COLO829 (cell line): ENCODE data around the gene CPLANE2.
"Not testable (repeated sequence)": the region's sequence is repeated elsewhere in the genome, so short reads cannot be mapped to it uniquely, and the experiment has no call there.

ENCODE experiments used
- DNase-seq: peaks from one replicate; pipeline ENCODE4 v3.0.0; 2012; ENCODE audit warnings: low spot score

Gene CPLANE2

DNA sequence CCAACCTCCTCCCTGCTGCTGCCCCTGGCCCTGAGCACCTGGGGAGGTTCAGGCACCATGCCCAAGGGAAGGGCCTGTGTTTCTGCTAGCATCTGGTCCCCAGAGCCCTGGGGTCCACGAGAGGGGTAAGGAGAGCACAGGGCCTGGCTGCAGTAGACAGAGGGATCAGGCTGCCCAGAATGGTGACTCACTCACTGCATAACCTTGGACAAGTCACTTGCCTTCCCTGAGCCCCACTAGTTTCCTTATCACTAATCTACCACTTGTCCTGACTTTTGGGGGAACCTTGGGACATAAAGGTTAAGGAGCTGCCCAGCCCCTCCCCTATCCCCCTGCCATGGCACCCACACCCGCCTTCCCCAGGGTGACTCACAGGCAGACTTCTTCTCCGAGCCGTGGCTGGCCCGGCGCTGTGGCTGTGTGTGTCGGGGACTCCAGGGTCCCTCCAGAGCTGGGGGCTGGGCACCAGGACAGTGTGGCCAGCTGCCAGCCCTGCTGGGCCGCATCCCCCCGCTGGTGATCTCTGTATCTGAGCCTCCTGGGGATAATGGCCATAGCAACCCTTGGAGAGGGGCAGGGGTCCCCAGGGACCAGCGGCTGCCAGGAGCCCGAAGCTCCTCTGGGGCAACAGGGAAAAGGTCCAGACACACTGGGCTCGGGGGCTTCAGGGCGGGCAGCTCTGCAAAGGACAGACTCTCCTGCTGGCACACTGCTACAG, 28.6 kb downstream of the CPLANE2 start:
- DNase-seq, result no peak

DNA sequence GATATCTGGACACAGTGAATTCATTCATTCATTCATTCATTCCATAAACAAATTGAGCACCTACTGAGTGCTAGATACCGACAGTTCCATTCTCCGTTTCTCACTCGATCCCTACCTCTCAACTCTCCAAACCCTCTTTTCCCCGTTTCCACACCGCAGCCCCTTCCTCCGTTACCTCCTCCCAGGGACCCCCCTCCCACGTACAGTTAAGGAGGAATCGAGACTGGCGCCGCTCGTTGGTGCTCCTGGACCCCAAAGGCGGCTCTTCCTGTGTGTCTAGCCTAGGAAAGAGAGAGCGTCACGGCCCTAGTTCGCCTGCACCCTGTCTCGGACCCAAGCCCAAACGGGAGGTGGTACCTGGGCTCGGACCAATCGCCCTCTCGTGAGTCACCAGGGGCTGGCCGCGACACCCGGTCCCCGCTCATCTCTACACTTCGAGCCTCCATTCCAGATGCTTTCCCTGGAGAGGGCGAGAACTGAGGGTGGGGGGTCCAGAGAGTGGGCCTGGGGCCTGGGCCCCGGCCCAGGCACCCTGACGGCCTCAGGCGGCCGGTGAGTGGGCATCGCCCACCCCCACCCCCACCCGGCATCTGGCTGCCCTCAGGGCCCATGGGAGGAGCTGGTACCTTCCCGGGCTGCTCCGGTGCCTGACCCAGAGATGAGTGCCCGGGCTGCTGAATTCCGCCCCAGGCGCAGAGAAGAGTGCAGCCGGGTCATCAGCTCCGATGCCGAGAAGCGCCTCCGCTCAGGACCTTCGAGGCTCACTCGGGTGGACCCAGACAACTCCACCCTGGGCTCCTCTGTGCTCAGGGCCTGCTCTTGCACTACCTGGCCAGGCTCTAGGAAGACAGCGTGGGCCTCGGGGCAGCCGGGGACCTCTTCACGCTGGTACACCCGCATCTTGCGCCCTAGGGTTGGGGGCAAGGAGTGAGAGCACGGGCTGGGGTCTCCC, 29.4 kb downstream of the CPLANE2 start:
- DNase-seq, result no peak

DNA sequence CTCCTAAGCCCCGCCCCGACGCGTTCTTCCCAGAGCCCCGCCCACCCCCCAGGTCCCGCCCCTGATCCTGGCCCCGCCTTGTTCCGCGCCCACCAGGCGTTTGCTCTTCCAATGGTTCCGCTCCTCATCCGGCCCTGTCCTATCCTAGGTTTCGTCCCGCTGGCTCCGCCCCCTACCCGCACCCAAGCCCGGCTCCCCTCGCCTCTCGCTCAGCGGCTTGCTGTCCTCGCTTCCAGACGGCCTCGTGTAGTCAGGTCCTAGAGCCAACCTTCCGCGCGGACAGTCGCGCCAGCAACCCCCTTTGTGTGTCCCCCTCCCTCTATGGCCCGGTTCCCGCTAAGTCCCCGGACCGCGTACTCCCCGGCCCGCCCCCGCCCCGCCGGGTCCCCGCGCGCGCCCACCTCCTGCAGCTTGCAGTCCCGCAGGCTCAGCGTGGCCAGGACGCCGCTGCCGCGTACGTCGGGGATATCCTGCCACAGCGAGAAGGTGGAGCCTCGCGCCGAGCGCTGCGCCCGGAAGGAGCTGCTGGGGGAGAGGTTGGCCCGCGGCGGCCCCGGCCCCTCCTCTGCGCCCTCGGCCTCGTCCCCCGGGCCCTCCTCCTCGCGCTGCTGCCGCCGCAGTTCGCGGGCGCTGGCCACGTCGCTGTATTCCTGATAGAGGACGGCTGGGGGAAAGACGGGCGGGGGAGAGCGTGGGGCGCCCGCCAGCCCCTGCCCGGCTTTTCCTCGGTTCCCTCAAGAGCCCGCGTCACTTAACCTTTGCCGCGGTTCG, 30.3 kb downstream of the CPLANE2 start:
- peak; percentile 91 for DNase-seq

DNA sequence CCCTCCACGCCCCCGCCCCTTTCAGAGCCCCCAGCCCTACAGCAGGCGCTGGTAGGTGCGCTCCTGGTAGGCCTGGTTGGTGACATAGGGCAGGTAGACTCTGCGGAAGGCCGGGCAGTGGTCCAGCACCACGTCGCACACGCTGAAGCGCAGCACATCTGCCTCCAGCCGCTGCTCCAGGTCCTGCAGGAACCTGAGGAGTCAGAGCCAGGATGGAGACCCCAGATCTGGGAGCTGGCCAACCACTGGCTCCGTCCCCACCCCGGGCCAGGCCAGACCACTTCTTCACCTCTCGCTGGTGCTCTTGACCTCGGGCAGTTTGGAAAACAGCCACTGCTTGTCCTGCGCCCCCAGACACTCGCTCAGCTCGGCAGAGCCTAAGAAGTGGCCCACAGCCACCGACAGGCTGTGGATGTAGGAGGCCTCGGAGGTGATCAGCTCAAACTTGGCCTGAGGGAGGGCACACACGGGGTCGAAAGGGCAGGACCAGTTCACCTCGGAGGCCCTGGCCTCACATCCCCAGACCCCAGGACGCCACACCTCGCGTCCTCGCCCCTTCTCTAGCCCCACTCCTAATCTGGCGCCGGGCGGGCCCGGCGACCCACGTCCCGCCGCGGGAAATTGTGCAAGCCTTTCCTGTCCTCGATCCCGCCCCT, 31.0 kb downstream of the CPLANE2 start:
- no peak for DNase-seq

DNA sequence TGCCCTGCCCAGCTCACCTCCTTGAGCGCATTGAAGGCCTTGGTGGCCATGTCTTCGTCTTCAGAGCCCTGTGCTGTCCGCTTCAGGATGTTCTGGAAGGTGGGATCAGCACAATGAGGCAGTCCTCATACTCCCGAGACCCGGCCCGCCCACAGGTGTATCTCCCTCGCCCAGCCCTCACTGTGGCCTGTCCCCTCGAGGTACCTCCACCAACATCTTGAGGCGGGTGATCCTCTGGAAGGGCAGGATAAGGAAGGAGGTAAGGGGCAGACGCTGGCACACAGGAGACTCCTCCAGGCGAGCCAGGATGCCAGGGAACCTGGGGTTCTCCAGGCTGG, 31.7 kb downstream of the CPLANE2 start:
- no peak for DNase-seq

DNA sequence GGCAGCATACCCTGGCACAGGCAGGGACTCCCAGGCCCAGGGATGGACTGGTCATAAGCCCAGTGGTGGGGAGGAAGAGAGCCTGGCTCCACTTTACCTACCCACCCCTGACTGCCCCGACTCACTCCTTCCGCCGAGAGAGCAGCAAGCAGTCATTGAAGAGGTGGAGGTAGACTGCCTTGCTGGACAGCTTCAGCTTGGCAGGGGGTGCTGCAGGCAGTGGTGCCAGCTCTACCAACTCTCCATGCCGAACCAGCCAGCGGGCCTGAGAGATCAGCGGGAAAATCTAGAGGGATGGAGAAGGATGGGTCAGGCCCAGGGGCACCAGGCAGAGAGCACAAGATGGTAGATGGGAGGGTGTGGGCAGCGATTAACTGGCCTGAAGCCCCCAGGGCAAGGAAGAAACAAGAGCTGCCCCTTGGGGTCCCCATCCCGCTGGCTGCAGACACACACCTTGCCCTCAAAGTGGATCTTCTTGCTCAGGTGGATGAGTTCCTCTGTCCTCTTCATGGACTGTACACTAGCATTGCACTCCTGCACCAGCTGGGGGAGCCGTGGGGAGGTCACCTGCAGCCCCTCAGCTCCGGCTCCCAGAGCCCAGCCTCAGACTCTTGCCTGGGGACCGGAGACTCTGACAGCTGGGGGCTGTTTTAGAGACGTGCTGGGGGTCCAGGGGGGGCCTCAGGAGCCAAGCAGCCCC, 32.2 kb downstream of the CPLANE2 start:
- no peak for DNase-seq

DNA sequence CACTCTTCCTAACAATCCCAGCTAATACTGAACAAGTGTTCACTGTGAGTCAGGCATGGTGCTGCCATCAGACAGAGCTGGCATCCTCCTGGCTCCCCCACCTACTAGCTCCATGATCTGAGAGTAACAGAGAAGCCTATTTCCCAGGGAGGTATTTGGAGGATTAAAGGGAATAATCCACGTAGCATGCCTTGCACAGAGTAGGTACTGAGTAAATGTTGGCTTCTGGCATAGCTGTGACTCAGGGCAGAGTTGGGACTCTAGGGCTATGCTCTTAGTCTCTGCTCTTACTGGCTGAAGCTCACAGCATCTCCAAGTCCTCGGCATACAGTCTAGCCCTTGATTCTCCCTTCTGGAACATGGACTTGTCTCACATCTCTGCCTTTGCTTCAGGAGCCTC, 32.8 kb downstream of the CPLANE2 start:
- DNase-seq, result no peak

DNA sequence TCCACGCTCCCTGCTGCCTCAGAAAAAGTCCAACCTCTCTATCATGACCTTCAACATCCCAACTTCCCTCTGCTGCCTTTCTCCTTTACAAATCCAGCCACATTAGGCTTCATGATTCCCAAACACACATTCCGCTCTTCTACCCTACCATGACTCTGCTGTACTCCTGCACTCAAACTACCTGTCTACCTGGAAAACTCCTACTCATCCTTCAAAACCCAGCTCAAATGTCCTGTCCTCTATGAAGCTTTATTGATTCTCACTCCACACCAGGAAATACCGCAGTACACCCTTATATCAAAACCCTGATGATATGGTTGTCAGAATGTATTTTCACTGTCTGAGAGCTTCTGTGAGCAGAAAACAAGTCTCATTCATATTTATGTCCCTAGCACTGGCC, 33.4 kb downstream of the CPLANE2 start:
- DNase-seq, result no peak

DNA sequence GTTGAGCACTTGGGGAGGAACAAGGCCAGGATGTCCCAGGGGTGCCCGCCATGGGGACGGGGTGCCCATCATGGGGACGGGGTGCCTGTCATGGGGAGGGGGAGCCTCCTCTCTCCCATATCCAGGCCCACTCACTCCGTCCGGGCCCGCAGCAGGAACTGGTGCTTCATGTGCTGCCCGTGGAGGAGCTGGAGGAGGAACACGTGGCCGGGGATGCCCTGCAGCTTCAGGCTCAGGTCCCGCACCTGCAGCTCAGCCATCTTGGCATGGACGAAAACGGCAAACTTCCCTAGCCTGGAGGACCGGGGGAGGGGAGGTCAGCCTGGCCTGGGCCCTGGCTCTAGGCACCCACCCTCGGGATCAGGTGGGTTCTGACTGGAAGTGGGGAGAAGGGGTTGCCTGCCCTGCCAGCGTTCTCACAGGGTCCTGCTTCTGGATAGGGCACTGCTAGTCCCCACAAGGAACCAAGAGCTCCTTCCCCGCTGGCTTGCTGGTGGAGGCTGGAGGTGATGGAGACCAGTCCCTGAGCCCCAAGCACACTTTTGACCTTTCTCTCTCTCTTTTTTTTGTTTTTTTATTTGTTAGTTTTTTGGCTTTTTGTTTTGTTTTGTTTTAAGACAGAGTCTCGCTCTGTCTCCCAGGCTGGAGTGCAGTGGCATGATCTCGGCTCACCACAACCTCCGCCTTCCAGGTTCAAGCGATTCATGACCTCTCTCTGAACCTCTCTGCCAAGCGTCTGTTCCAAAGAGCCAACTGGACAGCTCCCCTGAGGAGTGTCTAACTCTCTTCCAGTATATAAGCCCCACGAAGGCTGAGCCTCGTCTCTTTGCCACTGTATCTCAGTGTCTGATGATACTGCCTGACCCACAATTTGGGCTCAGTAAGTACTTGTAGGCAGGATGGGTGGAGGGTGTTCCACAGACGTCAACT, 34.4 kb downstream of the CPLANE2 start:
- DNase-seq, result no peak

DNA sequence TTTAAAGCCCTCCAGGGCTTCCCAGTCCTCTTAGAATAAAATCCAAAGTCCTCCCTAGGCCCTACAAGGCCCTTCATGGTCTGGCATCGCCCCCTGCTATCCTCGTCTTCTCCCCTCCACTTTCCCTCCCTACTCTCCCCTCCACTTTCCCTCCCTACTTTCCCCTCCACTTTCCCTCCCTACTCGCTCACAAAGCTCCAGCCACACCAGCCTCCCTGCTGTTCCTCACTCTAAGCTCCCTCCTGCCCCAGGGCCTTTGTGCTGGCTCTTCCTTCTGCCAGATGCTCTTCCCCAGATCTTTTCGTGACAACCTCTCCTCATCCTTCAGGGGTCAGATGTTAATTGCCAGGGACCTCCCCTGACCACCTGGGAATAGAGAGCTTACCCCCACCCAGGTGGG, 37.3 kb downstream of the CPLANE2 start:
- no peak for DNase-seq

DNA sequence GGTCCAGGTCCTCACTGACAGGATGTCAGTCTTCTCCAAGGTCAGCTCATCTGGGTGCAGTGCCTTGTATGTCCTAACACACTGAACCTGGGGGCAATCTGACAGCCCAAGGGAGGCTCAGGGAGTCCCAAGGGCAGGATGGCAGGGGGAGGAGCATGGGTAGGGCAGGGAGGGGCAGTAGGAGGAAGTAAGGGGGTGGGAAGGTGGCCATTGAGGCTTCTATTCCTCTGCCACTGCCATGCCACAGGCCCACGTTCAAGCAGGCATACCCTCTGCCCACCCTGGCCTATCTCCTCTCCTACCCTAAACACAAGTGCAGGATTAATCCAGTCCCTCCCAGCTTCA, 37.9 kb downstream of the CPLANE2 start:
- DNase-seq, result no peak

DNA sequence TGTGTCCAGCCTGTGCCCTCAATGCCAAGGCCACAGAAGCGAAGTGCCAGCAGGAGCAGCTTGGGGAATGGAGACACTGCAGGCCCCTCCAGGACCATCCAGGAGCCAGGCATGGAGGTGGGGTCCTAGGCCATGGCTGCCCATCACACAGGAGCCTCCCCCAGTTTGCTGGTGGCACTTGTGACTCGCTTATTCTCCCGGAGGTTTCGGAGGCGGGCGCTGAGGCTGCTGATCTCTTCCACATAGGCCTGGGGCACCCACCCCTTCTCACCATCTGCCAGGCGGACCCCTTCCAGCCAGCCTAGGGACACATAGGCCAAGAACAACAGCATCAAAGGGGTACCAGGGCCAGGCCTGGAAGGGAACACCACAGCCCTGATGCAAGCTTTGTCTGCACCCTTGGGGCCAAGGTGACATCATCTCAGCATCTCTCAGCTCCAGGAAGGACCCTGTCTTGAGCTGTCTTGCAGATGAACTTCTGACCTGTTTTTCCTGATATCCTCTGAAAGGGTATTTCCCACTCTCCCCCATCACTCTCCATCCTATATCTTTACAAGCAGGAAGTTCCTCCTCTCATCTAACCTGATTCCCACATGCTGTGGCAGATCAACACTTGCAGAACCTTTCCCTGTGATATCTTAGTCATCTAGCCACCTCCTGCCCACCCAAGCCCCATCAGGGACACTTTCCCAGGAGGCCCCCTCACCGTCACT, 38.4 kb downstream of the CPLANE2 start:
- no peak for DNase-seq

DNA sequence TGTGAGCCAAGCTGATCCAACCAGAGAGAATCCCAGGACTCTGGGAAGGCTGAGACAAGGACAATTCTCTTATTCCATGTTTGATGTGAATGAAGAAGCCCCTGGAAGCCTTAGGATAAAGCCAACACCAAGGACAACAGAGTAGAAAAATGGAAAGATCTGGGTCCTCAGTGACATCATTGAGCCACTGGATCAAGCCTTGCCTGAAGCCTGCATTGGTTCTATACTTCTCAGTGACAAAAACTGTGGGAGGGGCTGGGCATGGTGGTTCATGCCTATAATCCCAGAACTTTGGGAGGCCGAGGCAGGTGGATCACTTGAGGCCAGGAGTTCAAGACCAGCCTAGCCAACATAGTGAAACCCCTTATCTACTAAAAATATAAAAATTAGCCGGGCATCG, 40.1 kb downstream of the CPLANE2 start:
- no peak for DNase-seq

DNA sequence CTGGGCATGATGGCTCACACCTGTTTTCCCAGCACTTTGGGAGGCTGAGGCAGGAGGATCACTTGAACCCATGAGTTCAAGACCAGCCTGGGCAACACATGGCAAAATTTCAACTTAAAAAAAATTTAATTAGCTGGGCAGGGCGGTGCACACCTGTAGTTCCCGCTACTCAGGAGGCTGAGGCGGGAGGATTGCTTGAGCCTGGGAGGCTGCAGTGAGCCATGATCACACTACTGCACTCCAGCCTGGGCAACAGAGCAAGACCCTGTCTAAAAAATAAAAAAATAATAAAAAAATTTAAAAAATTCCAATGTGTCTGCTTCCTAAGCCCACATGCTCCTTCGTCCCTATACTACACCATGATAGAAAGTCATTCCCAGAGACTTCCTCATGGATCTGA, 40.8 kb downstream of the CPLANE2 start:
- not testable (repeated sequence) for DNase-seq

DNA sequence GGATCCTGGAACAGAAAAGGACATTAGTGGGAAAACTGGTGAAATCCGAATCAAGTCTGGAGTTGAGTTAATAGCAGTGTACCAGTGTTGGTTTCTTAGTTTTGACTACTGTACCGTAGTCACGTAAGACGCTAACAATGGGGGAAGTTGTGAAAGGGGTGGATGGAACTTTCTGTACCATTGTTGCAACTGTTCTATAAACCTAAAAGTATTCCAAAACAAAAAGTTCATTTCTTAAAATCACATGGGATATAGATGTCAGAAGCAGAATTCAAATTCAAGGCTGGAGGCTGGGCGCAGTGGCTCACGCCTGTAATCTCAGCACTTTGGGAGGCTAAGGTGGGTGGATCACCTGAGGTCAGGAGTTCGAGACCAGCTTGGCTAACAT, 41.5 kb downstream of the CPLANE2 start:
- no peak for DNase-seq

DNA sequence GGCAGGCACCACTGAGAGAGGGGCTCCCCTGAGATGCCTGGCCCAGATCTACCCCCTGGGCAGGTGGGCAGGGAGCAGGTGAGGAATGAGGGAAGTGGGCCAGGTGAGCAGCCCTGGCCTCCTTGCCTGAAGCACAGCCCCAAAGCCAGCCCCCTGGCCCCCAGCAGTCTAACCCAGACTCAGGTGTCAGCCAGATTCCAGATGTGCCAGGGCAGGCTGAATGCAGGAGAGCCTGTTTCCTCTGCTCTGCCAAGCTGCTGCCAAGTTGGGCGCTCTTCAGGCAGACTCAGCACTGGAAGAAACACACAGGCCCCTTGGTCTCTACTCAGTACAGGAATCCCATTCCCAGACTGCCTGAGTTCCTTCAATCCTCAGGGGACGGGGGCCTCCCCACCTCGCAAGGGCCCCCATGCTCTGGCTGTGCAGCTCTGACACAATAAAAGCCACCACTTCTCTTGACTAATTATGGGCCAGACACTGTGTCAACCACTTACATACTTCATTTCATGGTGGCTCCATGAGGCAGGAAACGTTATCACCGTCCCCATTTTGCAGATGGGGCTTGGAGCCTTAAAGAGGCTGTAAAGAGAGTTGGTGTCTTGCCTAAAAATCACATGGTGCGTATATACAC, 45.0 kb downstream of the CPLANE2 start:
- DNase-seq, result no peak

DNA sequence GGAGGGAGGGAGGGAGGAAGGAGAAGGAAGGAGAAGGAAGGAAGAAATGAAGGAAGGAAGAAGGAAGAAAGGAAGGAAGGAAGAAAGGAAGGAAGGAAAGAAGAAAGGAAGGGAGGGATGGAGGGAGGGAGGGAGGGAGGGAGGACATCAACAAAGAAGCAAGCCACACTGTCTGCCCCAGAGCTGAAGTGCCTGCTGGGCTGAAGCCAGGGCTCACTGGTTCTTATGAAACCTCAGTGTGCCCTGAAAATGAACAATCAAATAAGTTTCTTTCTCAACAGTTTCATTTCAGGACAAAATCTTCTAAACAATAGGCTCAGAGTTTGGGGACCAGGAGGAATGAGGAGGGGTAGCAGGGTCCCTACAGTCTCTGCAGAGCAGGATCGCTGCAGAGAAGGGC, 45.7 kb downstream of the CPLANE2 start:
- no peak for DNase-seq

DNA sequence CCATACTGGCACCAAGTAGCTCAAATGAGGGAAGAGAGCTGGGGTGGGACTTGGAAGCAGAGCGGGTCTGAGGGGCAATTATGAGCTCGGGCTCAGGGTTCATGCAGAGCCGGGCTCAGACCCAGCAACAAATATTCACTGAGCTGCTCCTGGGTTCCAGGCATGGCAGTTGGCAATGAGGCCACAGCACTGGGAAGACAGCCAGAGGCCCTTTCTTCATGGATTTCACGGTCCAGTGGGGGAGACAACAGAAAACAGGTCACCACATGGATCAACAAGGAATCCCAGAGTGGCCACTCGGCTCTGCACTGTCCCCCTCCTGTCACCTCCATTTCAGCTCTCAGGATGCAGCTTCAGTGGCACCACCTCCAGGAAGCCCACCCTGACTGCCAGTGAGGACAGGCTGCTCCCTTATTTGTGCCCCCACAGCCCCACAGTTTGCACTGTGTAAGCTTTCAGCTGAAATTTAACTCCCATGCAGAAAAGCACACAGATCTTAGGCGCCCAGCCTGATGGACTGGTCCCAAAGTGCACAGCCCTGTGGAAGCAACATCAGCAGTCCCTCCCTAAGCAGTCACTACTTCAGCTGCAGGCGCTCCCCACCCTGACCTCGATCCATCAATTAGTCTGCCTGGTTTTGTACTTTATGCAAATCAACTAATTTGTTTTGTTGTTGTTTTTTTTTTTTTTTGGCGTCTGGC, 46.9 kb downstream of the CPLANE2 start:
- no peak for DNase-seq

DNA sequence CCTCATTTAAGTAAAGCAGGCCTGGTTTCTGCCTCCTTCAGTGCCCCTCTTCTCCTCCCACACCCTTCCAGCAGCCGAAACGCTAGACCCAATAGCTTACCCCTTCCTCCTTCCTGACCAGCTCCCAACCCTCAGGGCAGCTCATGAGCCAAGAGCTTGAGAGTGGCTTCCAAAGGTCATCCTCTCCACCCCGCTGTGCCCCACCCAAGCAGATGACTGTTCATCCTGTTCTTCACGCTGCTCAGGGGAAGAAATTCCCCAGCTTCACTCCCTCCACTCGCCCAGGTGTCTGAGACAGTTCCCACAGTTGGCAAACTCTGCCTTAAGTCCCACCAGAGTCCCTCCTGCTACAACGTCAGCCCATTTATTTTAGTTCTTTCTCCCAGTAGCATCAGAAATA, 48.0 kb downstream of the CPLANE2 start:
- no peak for DNase-seq
